HepG2 (cell line): ENCODE results near the gene TAB2. TPM values are rescaled to one million over a fixed set of nuclear protein-coding genes. Genes with fewer than 3 reads are reported as not detected.

Source experiments
- ATAC-seq: fragments of 200-7000 bp; cut with Tn5 transposase; 3 replicates; pipeline ENCODE4 v1.9.1; 2020; ENCODE audit warnings: mild to moderate bottlenecking, moderate library complexity
- BruUV-seq: library from RNA; stranded (reverse); fragments of 400-500 nt; replicated peaks from 2 replicates; lab custom pipeline; 2021; lab: Mats Ljungman, UMichigan
- CTCF ChIA-PET: fragments of 300-600 bp; formaldehyde crosslinking; extraction: SDS; loops from one replicate; lab custom pipeline; 2021; ENCODE audit warnings: low total read pairs, inconsistent platforms, low intra/inter-chr PET ratio; lab: Yijun Ruan, JAX
- POLR2A ChIA-PET: fragments of 350-600 bp; sonication (Branson Sonifier 250); formaldehyde crosslinking; loops from one replicate; lab custom pipeline; 2020; ENCODE audit warnings: antibody characterized with exemption, inconsistent platforms; lab: Yijun Ruan, JAX
- DNase-seq: peaks from one replicate; pipeline ENCODE4 v3.0.0-alpha.2; 2015; ENCODE audit warnings: low spot score
- FAIRE-seq: peaks from 3 replicates; lab custom pipeline; 2011; peaks lifted over from hg19 to GRCh38; lab: Jason Lieb, UNC
- H2AFZ ChIP-seq: one replicate; pipeline ENCODE4 v1.6.1; 2011; ENCODE audit warnings: low read length, inconsistent platforms
- H3K27ac ChIP-seq: fragments of 300-600 bp; 3 replicates; pipeline ENCODE4 v1.8.0; 2011; ENCODE audit warnings: mixed run types, mild to moderate bottlenecking, mixed read lengths, low read length, inconsistent platforms; ENCODE audit not compliant: insufficient read depth; ENCODE audit errors: extremely low read length
- H3K27me3 ChIP-seq, 2 experiments: fragments of 200-600 bp in 1 of 2; 2 replicates in 1 of 2; 3 replicates in 1 of 2; pipeline versions ENCODE4 v1.6.0 to v1.8.0; 2011; ENCODE audit warnings: low read length in 2 of 2, mild to moderate bottlenecking in 2 of 2, moderate library complexity in 2 of 2, inconsistent platforms in 1 of 2; ENCODE audit not compliant: insufficient read depth in 2 of 2, control insufficient read depth in 1 of 2
- H3K36me3 ChIP-seq, 2 experiments: fragments of 200-600 bp in 1 of 2; replicated peaks in 1 of 2; 2 replicates in 1 of 2; 3 replicates in 1 of 2; pipeline versions ENCODE4 v1.5.1 to v1.8.0; 2011; ENCODE audit warnings: low read length in 2 of 2, inconsistent platforms in 1 of 2; ENCODE audit not compliant: insufficient read depth in 2 of 2, control insufficient read depth in 1 of 2
- H3K4me1 ChIP-seq: 2 replicates; pipeline ENCODE4 v1.5.1; 2012; ENCODE audit warnings: low read length, inconsistent platforms; ENCODE audit not compliant: insufficient read depth
- H3K4me2 ChIP-seq: 2 replicates; pipeline ENCODE4 v1.6.0; 2011; ENCODE audit warnings: low read depth, low read length, inconsistent platforms
- H3K4me3 ChIP-seq, 3 experiments: fragments of 200-600 bp in 1 of 3; sonication (generic), shearing (Covaris generic) in 1 of 3; replicated peaks in 1 of 3; 2 replicates each; pipeline ENCODE4 v1.5.1; 2011 to 2016; ENCODE audit warnings: low read length in 3 of 3, inconsistent platforms in 2 of 3, low read depth in 2 of 3, mild to moderate bottlenecking in 2 of 3, control low read depth in 1 of 3, mixed read lengths in 1 of 3; ENCODE audit not compliant: insufficient read depth in 1 of 3
- H3K79me2 ChIP-seq: one replicate; pipeline ENCODE4 v1.6.1; 2011; ENCODE audit warnings: low read length, inconsistent platforms; ENCODE audit not compliant: insufficient read depth
- H3K9ac ChIP-seq: 2 replicates; pipeline ENCODE4 v1.6.0; 2011; ENCODE audit warnings: mild to moderate bottlenecking, low read depth, low read length, inconsistent platforms; ENCODE audit not compliant: insufficient read depth
- H3K9me3 ChIP-seq: 2 replicates; pipeline ENCODE4 v1.5.1; 2012; ENCODE audit warnings: mild to moderate bottlenecking, low read length
- H4K20me1 ChIP-seq: 2 replicates; pipeline ENCODE4 v1.6.0; 2011; ENCODE audit warnings: inconsistent platforms, mild to moderate bottlenecking, low read length, moderate library complexity; ENCODE audit not compliant: insufficient read depth
- BORCS8-MEF2B ChIP-seq: sonication (generic); formaldehyde crosslinking; IDR thresholded peaks from 2 replicates; pipeline ENCODE4 v1.8.0; 2022; ENCODE audit warnings: mild to moderate bottlenecking, missing genetic modification reagents
- CEBPB ChIP-seq: IDR thresholded peaks from 2 replicates; pipeline ENCODE4 v1.6.1; 2011; ENCODE audit warnings: low read depth, low read length, improper control_type of control experiment, borderline replicate concordance
- CEBPG ChIP-seq: IDR thresholded peaks from 2 replicates; pipeline ENCODE4 v1.6.1; 2016
- NFRKB ChIP-seq: fragments of 450-650 bp; IDR thresholded peaks from 2 replicates; pipeline ENCODE4 v1.6.1; 2017
- SATB2 ChIP-seq: sonication (generic); formaldehyde crosslinking; IDR thresholded peaks from 2 replicates; pipeline ENCODE4 v1.5.0; 2020; ENCODE audit warnings: missing genetic modification reagents
- ZBTB7A ChIP-seq: sonication (generic); formaldehyde crosslinking; IDR thresholded peaks from 2 replicates; pipeline ENCODE4 v1.8.0; 2022; ENCODE audit warnings: mild to moderate bottlenecking, missing genetic modification reagents
- ZKSCAN1 ChIP-seq: fragments of 150-350 bp; IDR thresholded peaks from 2 replicates; pipeline ENCODE4 v1.6.1; 2014; ENCODE audit warnings: low read length
- WGBS: methylation state at CpG from one replicate; pipeline ENCODE4 v1.1.6; 2017; ENCODE audit warnings: low lambda C conversion rate; 5-methylcytosine and 5-hydroxymethylcytosine counted together
- in situ Hi-C: cut with HindIII; loops from 2 replicates; pipeline ENCODE4 v1.10.0; 2017; ENCODE audit warnings: low pct_unique_long_range_greater_than_20kb; ENCODE audit not compliant: extremely low pct_ligation_motif_present
- intact Hi-C: fragments of 100-400 bp; cut with micrococcal nuclease; formaldehyde crosslinking; loops from one replicate; pipeline ENCODE4 v1.10.0; 2022; ENCODE audit not compliant: unreplicated experiment
- polyA plus RNA-seq, 8 experiments: library from polyadenylated mRNA; depleted of rRNA in 3 of 8; stranded (reverse) in 7 of 8; unstranded in 1 of 8; fragments of >200 nt; fragmentation: Illumina TruSeq in 4 of 8; extraction: Trizol in 4 of 8; gene quantifications; 2 replicates each; pipeline versions ENCODE4 v1.2.1 to v1.2.3, GENCODE V29; 2011 to 2016; ENCODE audit warnings: low read depth in 4 of 8, missing spikeins in 1 of 8, mixed read lengths in 1 of 8; ENCODE audit not compliant: insufficient read depth in 1 of 8
- total RNA-seq, 5 experiments: library from RNA; depleted of rRNA; stranded (reverse); fragments of >200 nt; fragmentation: Illumina TruSeq; extraction: Trizol; gene quantifications; 2 replicates each; pipeline ENCODE4 v1.2.3, GENCODE V29; 2016; ENCODE audit warnings: low read depth in 1 of 5

The TAB2 gene
- total and polyA plus RNA-seq, 2 of the 13 experiments (the other 11 are each of a cell fraction or from before 2014, with no cell fraction given), result 23.7 to 50.2 TPM

DNA sequence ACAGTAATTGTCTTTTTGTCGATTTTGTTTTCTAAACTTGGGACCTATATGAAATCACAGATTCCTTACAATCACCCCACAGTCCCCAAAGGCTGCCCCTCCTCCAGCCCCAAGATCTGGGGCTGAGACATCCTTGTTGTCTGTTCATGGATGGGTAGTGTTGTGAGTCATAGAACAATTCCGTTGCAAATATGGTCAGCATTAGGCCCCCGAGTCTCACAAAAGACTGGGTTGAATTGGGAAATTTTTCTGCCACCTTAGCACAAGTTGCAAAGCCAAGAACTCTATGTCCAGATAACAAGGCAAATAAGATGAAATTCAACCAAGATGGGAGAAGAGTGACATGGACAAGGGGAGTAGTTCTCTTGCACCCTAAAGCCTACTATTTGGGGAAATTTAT is 10.5 kb upstream of the TAB2 start:
- no TSS peak for BruUV-seq
- Histone ChIP-seq H3K4me2 (no peak overlapping the region), H3K9ac (no peak overlapping the region), H3K4me3 (no peak overlapping the region), H3K27ac (no peak overlapping the region), H2AFZ (no peak overlapping the region), H3K4me1 (no peaks in the 10 kb centered on the region), H3K79me2 (no peaks in the 10 kb centered on the region), H4K20me1 (no peaks in the 10 kb centered on the region), H3K9me3 (no peaks in the 10 kb centered on the region), H3K36me3 (no peaks in the 10 kb centered on the region), H3K27me3 (peaks cover 0 to 21% of the 10 kb centered on the region in 2 experiments; a peak in 3 of 5 replicates)
- in situ Hi-C loops, result no loop called here
- FAIRE-seq, result no peak
- ChIA-PET CTCF (no interaction called here), POLR2A (no interaction called here)
- intact Hi-C loops, result no loop called here
- no peak for ATAC-seq
- 7% methylated on average over 3 of the region's 3 CpGs for WGBS
- no peak for DNase-seq
- no peak for TF ChIP-seq ZBTB7A (CRISPR knock-in tag)
- TF ChIP-seq BORCS8-MEF2B, result no peak
- TF ChIP-seq SATB2 (CRISPR knock-in tag), result no peak
- TF ChIP-seq NFRKB, result no peak

- WGBS, result 27% methylated on average over 4 of the region's 4 CpGs
- POLR2A ChIA-PET, result no interaction called here
Measured at GRCh38 chr6:149311293-149311692, 6.2 kb upstream of the TAB2 start.

More at GRCh38 chr6:149311293-149311692, 6.2 kb upstream of the TAB2 start:
- Histone ChIP-seq H3K9me3 (no peaks in the 10 kb centered on the region), H3K4me1 (no peaks in the 10 kb centered on the region), H2AFZ (no peak overlapping the region), H4K20me1 (no peaks in the 10 kb centered on the region), H3K9ac (no peak overlapping the region), H3K36me3 (no peaks in the 10 kb centered on the region), H3K4me2 (no peak overlapping the region), H3K27me3 (peaks cover 2 to 10% of the 10 kb centered on the region in 2 experiments; a peak in 3 of 5 replicates), H3K4me3 (no peak overlapping the region), H3K79me2 (no peaks in the 10 kb centered on the region), H3K27ac (no peak overlapping the region)
- ATAC-seq, result no peak
- TF ChIP-seq CEBPG (CRISPR knock-in tag), result peak; percentile 72
- no peak for TF ChIP-seq ZKSCAN1
- peak; percentile 95 for TF ChIP-seq CEBPB
- BruUV-seq, result no TSS peak
- no peak for DNase-seq
- intact Hi-C loops, result no loop called here
- CTCF ChIA-PET, result no interaction called here
- no peak for FAIRE-seq
- in situ Hi-C loops, result loop anchor here (10.0 kb wide), 1 partner anchor 276 kb away; no protein-coding TSS in a partner anchor
